T-helper 1 cell treated with Interleukin-12 subunit alpha and Interleukin-12 subunit beta and Interleukin-4 antibody, amounts not matched to agents 30 ng/mL and 1 ng/mL, for 36 hours (primary cell): Measurements from ENCODE around the gene DVL2. TPM values are rescaled to one million over a fixed set of nuclear protein-coding genes. Genes with fewer than 3 reads are reported as not detected.

Experiments
- intact Hi-C: fragments of 100-400 bp; cut with micrococcal nuclease; formaldehyde crosslinking; loops from one replicate; pipeline ENCODE4 v1.15.1; 2024
- total RNA-seq: library from RNA; stranded (reverse); gene quantifications from 2 replicates; pipeline ENCODE4 v1.2.3, GENCODE V29; 2022

The DVL2 gene
- total RNA-seq, 1 donor from 2014 or later = 46.8 TPM

- intact Hi-C loops = loop anchor here (1.0 kb wide), 1 partner anchor 75 kb away; no protein-coding TSS in a partner anchor
Measured at GRCh38 chr17:7221278-7222092, 12.8 kb downstream of the DVL2 start.

- intact Hi-C loops = loop anchor here (1.0 kb wide), 1 partner anchor 76 kb away; no protein-coding TSS in a partner anchor
Measured at GRCh38 chr17:7220593-7221277, 13.6 kb downstream of the DVL2 start.

GRCh38 chr17:7219812-7220592 lies 14.3 kb downstream of the DVL2 start, which contains the start of the genes ACADVL and DLG4:
Gene ACADVL, plus strand, starts transcription at chr17:7219938. Its CDS starts 47 bp downstream, at chr17:7219985.
Gene DLG4, minus strand, starts transcription at chr17:7219836.
- intact Hi-C loops = loop anchor here (1.0 to 2.0 kb wide), 3 partner anchors 14 to 215 kb away; partner anchors contain the start of genes DVL2 and TMEM102

- intact Hi-C loops = loop anchor here (1.0 to 2.0 kb wide), 3 partner anchors 15 to 216 kb away; partner anchors contain the start of genes DVL2 and TMEM102
Measured at GRCh38 chr17:7219229-7219811, 15.0 kb downstream of the DVL2 start.

- intact Hi-C loops = loop anchor here (1.0 to 2.0 kb wide), 3 partner anchors 14 to 217 kb away; partner anchors contain the start of genes DVL2 and TMEM102
Measured at GRCh38 chr17:7218758-7219157, 15.6 kb downstream of the DVL2 start.

GRCh38 chr17:7218166-7218565 lies 16.2 kb downstream of the DVL2 start:
- intact Hi-C loops = loop anchor here (2.0 kb wide), 1 partner anchor 13 kb away; no protein-coding TSS in a partner anchor

- intact Hi-C loops = no loop called here
Measured at GRCh38 chr17:7217113-7217987, 17.0 kb downstream of the DVL2 start.

GRCh38 chr17:7216242-7217112 lies 17.8 kb downstream of the DVL2 start:
- intact Hi-C loops = no loop called here

GRCh38 chr17:7215652-7216180 lies 18.6 kb downstream of the DVL2 start:
- intact Hi-C loops = no loop called here

- intact Hi-C loops = no loop called here
Measured at GRCh38 chr17:7215136-7215638, 19.1 kb downstream of the DVL2 start.

GRCh38 chr17:7214300-7215135 lies 19.8 kb downstream of the DVL2 start:
- intact Hi-C loops = loop anchor here (1.0 kb wide), 10 partner anchors 9 to 221 kb away; partner anchors contain the start of genes DVL2, EIF5A, ELP5 and NEURL4

GRCh38 chr17:7213895-7214299 lies 20.4 kb downstream of the DVL2 start:
- intact Hi-C loops = loop anchor here (1.0 kb wide), 10 partner anchors 9 to 221 kb away; partner anchors contain the start of genes DVL2, EIF5A, ELP5 and NEURL4

GRCh38 chr17:7211491-7212273 lies 22.6 kb downstream of the DVL2 start:
- intact Hi-C loops = no loop called here

- intact Hi-C loops = loop anchor here (5.0 kb wide), 1 partner anchor 633 kb away; no protein-coding TSS in a partner anchor
Measured at GRCh38 chr17:7208754-7209460, 25.4 kb downstream of the DVL2 start.

GRCh38 chr17:7208027-7208571 lies 26.2 kb downstream of the DVL2 start:
- intact Hi-C loops = loop anchor here (5.0 kb wide), 1 partner anchor 634 kb away; no protein-coding TSS in a partner anchor
